HEK293 (cell line): ENCODE data around the gene GPR4.

ENCODE experiments used
- CTCF ChIA-PET: fragments of 350-600 bp; formaldehyde crosslinking; extraction: SDS; loops from one replicate; lab custom pipeline; 2021; ENCODE audit warnings: antibody characterized with exemption; lab: Yijun Ruan, JAX
- POLR2A ChIA-PET: fragments of 300-600 bp; formaldehyde crosslinking; extraction: SDS; loops from one replicate; lab custom pipeline; 2020; ENCODE audit warnings: antibody characterized with exemption, inconsistent platforms; lab: Yijun Ruan, JAX
- H3K27ac ChIP-seq: fragments of 200-500 bp; sonication (Bioruptor generic); 2 replicates; pipeline ENCODE4 v1.5.1; 2014; ENCODE audit warnings: low read depth, low read length, control low read depth, inconsistent platforms; ENCODE audit errors: extremely low read depth
- H3K36me3 ChIP-seq, 2 experiments: fragments of 200-500 bp in 1 of 2; sonication (Bioruptor generic) in 1 of 2; 1 replicate in 1 of 2; 2 replicates in 1 of 2; pipeline ENCODE4 v1.5.1; 2014 to 2017; ENCODE audit warnings: inconsistent platforms in 2 of 2, low read length in 2 of 2; ENCODE audit not compliant: control insufficient read depth in 2 of 2, insufficient read depth in 1 of 2
- H3K4me1 ChIP-seq: fragments of 200-500 bp; sonication (Bioruptor generic); 2 replicates; pipeline ENCODE4 v1.5.1; 2014; ENCODE audit warnings: mild to moderate bottlenecking, low read length, inconsistent platforms; ENCODE audit not compliant: control insufficient read depth, insufficient read depth
- H3K4me3 ChIP-seq: 2 replicates; pipeline ENCODE4 v1.5.1; 2011; ENCODE audit warnings: low read depth, mild to moderate bottlenecking, control low read depth, low read length, moderate library complexity
- H3K9me3 ChIP-seq: fragments of 200-500 bp; sonication (Bioruptor generic); 2 replicates; pipeline ENCODE4 v1.5.1; 2014; ENCODE audit warnings: low read depth, low read length, inconsistent platforms; ENCODE audit not compliant: control insufficient read depth, insufficient read depth
- GLI4 ChIP-seq: fragments of 450-650 bp; formaldehyde crosslinking; IDR thresholded peaks from 2 replicates; pipeline ENCODE4 v1.5.1; 2016; ENCODE audit warnings: missing biosample characterization, missing genetic modification characterization
- KLF9 ChIP-seq: fragments of 450-650 bp; formaldehyde crosslinking; IDR thresholded peaks from 2 replicates; pipeline ENCODE4 v1.5.1; 2016; ENCODE audit warnings: missing biosample characterization, missing genetic modification characterization, low read depth
- MZF1 ChIP-seq: fragments of 450-650 bp; formaldehyde crosslinking; IDR thresholded peaks from 2 replicates; pipeline ENCODE4 v1.5.1; 2017; ENCODE audit warnings: missing biosample characterization, missing genetic modification characterization, borderline replicate concordance
- PRDM1 ChIP-seq: fragments of 450-650 bp; formaldehyde crosslinking; IDR thresholded peaks from 2 replicates; pipeline ENCODE4; 2016; ENCODE audit warnings: missing biosample characterization, missing genetic modification characterization
- SP7 ChIP-seq: fragments of 450-650 bp; formaldehyde crosslinking; IDR thresholded peaks from 2 replicates; pipeline ENCODE4 v1.5.1; 2016; ENCODE audit warnings: missing biosample characterization, missing genetic modification characterization
- YY2 ChIP-seq: fragments of 450-650 bp; formaldehyde crosslinking; IDR thresholded peaks from 2 replicates; pipeline ENCODE4 v1.5.1; 2016; ENCODE audit warnings: missing biosample characterization, missing genetic modification characterization
- ZBTB1 ChIP-seq: fragments of 450-650 bp; formaldehyde crosslinking; IDR thresholded peaks from 2 replicates; pipeline ENCODE4 v1.5.1; 2016; ENCODE audit warnings: missing biosample characterization, missing genetic modification characterization
- ZBTB17 ChIP-seq: fragments of 450-650 bp; formaldehyde crosslinking; IDR thresholded peaks from 2 replicates; pipeline ENCODE4 v1.5.1; 2016; ENCODE audit warnings: missing biosample characterization, missing genetic modification characterization
- ZBTB21 ChIP-seq: fragments of 450-650 bp; formaldehyde crosslinking; IDR thresholded peaks from 2 replicates; pipeline ENCODE4 v1.5.1; 2017; ENCODE audit warnings: missing biosample characterization, missing genetic modification characterization
- ZNF2 ChIP-seq: fragments of 450-650 bp; formaldehyde crosslinking; IDR thresholded peaks from 2 replicates; pipeline ENCODE4 v1.5.1; 2016; ENCODE audit warnings: missing biosample characterization, missing genetic modification characterization
- ZNF37A ChIP-seq: fragments of 450-650 bp; IDR thresholded peaks from 2 replicates; pipeline ENCODE4 v1.5.1; 2018; ENCODE audit warnings: missing biosample characterization, missing genetic modification characterization
- ZNF391 ChIP-seq: fragments of 450-650 bp; formaldehyde crosslinking; IDR thresholded peaks from 2 replicates; pipeline ENCODE4 v1.5.1; 2016; ENCODE audit warnings: low read depth, missing biosample characterization, missing genetic modification characterization, borderline replicate concordance
- ZNF560 ChIP-seq: fragments of 450-650 bp; formaldehyde crosslinking; IDR thresholded peaks from 2 replicates; pipeline ENCODE4 v1.5.1; 2017; ENCODE audit warnings: missing biosample characterization, missing genetic modification characterization, borderline replicate concordance
- ZNF629 ChIP-seq: fragments of 450-650 bp; formaldehyde crosslinking; IDR thresholded peaks from 2 replicates; pipeline ENCODE4 v1.5.1; 2017; ENCODE audit warnings: missing biosample characterization, missing genetic modification characterization
- ZNF654 ChIP-seq: fragments of 450-650 bp; formaldehyde crosslinking; IDR thresholded peaks from 2 replicates; pipeline ENCODE4 v1.5.1; 2016; ENCODE audit warnings: low read depth, missing biosample characterization, missing genetic modification characterization
- ZNF660 ChIP-seq: fragments of 450-650 bp; IDR thresholded peaks from 2 replicates; pipeline ENCODE4 v1.5.1; 2018; ENCODE audit warnings: missing biosample characterization, mild to moderate bottlenecking, missing genetic modification characterization
- ZNF76 ChIP-seq: fragments of 450-650 bp; formaldehyde crosslinking; IDR thresholded peaks from 2 replicates; pipeline ENCODE4; 2016; ENCODE audit warnings: low read depth, missing biosample characterization, missing genetic modification characterization, borderline replicate concordance
- ZNF830 ChIP-seq: fragments of 450-650 bp; IDR thresholded peaks from 2 replicates; pipeline ENCODE4 v1.5.0; 2018; ENCODE audit warnings: missing biosample characterization, missing genetic modification characterization, low read depth, mild to moderate bottlenecking, moderate library complexity
- ZNF843 ChIP-seq: fragments of 450-650 bp; formaldehyde crosslinking; IDR thresholded peaks from 2 replicates; pipeline ENCODE4 v1.5.1; 2016; ENCODE audit warnings: missing biosample characterization, missing genetic modification characterization
- ZXDB ChIP-seq: fragments of 450-650 bp; formaldehyde crosslinking; IDR thresholded peaks from 2 replicates; pipeline ENCODE4 v1.5.1; 2016; ENCODE audit warnings: missing biosample characterization, missing genetic modification characterization
- TF ChIP-seq, protein P1 (sequence below): fragments of 450-650 bp; formaldehyde crosslinking; IDR thresholded peaks from 2 replicates; pipeline ENCODE4 v1.5.1; 2017; ENCODE audit warnings: missing biosample characterization, mild to moderate bottlenecking, missing genetic modification characterization, moderate library complexity
- TF ChIP-seq, protein P2 (sequence below): fragments of 450-650 bp; formaldehyde crosslinking; IDR thresholded peaks from 2 replicates; pipeline ENCODE4 v1.5.1; 2016; ENCODE audit warnings: missing biosample characterization, missing genetic modification characterization
- TF ChIP-seq, protein P3 (sequence below): IDR thresholded peaks from 2 replicates; pipeline ENCODE4 v1.6.1; 2011; ENCODE audit warnings: mild to moderate bottlenecking, low read depth, low read length, borderline replicate concordance
- TF ChIP-seq, protein P4 (sequence below): fragments of 450-650 bp; formaldehyde crosslinking; IDR thresholded peaks from 2 replicates; pipeline ENCODE4 v1.5.1; 2016; ENCODE audit warnings: missing biosample characterization, missing genetic modification characterization
- TF ChIP-seq, protein P5 (sequence below): fragments of 450-650 bp; formaldehyde crosslinking; IDR thresholded peaks from 2 replicates; pipeline ENCODE4 v1.5.1; 2016; ENCODE audit warnings: missing biosample characterization, missing genetic modification characterization
- TF ChIP-seq, protein P6 (sequence below): fragments of 450-650 bp; formaldehyde crosslinking; IDR thresholded peaks from 2 replicates; pipeline ENCODE4 v1.5.1; 2016; ENCODE audit warnings: missing biosample characterization, missing genetic modification characterization
- TF ChIP-seq, protein P7 (sequence below): fragments of 450-650 bp; formaldehyde crosslinking; IDR thresholded peaks from 2 replicates; pipeline ENCODE4 v1.5.1; 2017; ENCODE audit warnings: missing biosample characterization, missing genetic modification characterization

GPR4 gene

DNA sequence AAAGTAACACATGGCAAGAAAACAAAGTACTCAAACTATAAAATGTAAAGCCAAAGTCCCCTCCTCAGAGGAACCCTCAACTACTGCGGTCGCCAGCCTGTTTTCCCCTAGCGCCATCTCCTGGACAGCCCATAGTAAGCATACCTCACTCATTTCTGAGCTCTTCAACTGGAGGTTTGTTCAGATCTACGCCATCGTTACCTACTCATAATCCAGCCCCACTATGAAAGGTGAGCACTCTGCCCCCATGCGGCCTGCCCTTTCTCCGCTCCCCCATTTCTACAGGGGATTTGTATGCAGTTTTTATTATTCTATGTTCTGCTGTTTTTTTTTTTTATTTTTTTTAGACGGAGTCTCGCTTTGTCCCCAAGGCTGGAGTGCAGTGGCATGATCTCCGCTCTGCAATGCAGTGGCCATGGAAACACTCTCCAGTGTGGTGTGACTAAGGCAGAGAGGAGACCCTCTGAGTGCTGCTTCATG, 43.6 kb downstream of the GPR4 start:
- CTCF ChIA-PET = interaction anchor here (0.5 to 6.5 kb wide), 39 partner anchors 11 to 159 kb away, joined by 3 to 60 read pairs (median 5); partner anchors contain the start of gene OPA3
- TF ChIP-seq, protein P1, sequence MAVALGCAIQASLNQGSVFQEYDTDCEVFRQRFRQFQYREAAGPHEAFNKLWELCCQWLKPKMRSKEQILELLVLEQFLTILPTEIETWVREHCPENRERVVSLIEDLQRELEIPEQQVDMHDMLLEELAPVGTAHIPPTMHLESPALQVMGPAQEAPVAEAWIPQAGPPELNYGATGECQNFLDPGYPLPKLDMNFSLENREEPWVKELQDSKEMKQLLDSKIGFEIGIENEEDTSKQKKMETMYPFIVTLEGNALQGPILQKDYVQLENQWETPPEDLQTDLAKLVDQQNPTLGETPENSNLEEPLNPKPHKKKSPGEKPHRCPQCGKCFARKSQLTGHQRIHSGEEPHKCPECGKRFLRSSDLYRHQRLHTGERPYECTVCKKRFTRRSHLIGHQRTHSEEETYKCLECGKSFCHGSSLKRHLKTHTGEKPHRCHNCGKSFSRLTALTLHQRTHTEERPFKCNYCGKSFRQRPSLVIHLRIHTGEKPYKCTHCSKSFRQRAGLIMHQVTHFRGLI (tag by site-specific recombination) = no peak
- TF ChIP-seq, protein P2, sequence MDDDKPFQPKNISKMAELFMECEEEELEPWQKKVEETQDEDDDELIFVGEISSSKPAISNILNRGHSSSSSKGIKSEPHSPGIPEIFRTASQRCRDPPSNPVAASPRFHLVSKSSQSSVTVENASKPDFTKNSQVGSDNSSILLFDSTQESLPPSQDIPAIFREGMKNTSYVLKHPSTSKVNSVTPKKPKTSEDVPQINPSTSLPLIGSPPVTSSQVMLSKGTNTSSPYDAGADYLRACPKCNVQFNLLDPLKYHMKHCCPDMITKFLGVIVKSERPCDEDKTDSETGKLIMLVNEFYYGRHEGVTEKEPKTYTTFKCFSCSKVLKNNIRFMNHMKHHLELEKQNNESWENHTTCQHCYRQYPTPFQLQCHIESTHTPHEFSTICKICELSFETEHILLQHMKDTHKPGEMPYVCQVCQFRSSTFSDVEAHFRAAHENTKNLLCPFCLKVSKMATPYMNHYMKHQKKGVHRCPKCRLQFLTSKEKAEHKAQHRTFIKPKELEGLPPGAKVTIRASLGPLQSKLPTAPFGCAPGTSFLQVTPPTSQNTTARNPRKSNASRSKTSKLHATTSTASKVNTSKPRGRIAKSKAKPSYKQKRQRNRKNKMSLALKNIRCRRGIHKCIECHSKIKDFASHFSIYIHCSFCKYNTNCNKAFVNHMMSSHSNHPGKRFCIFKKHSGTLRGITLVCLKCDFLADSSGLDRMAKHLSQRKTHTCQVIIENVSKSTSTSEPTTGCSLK (tag by site-specific recombination) = no peak
- TF ChIP-seq, protein P3, sequence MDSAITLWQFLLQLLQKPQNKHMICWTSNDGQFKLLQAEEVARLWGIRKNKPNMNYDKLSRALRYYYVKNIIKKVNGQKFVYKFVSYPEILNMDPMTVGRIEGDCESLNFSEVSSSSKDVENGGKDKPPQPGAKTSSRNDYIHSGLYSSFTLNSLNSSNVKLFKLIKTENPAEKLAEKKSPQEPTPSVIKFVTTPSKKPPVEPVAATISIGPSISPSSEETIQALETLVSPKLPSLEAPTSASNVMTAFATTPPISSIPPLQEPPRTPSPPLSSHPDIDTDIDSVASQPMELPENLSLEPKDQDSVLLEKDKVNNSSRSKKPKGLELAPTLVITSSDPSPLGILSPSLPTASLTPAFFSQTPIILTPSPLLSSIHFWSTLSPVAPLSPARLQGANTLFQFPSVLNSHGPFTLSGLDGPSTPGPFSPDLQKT = no peak
- TF ChIP-seq PRDM1 (tag by site-specific recombination) = no peak
- TF ChIP-seq, protein P4, sequence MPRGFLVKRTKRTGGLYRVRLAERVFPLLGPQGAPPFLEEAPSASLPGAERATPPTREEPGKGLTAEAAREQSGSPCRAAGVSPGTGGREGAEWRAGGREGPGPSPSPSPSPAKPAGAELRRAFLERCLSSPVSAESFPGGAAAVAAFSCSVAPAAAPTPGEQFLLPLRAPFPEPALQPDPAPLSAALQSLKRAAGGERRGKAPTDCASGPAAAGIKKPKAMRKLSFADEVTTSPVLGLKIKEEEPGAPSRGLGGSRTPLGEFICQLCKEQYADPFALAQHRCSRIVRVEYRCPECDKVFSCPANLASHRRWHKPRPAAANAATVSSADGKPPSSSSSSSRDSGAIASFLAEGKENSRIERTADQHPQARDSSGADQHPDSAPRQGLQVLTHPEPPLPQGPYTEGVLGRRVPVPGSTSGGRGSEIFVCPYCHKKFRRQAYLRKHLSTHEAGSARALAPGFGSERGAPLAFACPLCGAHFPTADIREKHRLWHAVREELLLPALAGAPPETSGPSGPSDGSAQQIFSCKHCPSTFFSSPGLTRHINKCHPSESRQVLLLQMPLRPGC (tag by site-specific recombination) = no peak
- no peak for TF ChIP-seq ZNF37A (tag by site-specific recombination)
- peak; percentile 83 for TF ChIP-seq ZNF654
- TF ChIP-seq ZXDB (tag by site-specific recombination) = 0 out of 2 replicates have a peak, but pooled peaks have one; percentile 18
- no peak for TF ChIP-seq ZNF830 (tag by site-specific recombination)
- TF ChIP-seq ZNF560 (tag by site-specific recombination) = no peak
- TF ChIP-seq ZBTB21 (tag by site-specific recombination) = no peak
- TF ChIP-seq ZBTB1 (tag by site-specific recombination) = no peak
- TF ChIP-seq SP7 (tag by site-specific recombination) = peak; percentile 34; the same call in 1 of the 2 replicates
- no peak for TF ChIP-seq ZNF391
- TF ChIP-seq, protein P5, sequence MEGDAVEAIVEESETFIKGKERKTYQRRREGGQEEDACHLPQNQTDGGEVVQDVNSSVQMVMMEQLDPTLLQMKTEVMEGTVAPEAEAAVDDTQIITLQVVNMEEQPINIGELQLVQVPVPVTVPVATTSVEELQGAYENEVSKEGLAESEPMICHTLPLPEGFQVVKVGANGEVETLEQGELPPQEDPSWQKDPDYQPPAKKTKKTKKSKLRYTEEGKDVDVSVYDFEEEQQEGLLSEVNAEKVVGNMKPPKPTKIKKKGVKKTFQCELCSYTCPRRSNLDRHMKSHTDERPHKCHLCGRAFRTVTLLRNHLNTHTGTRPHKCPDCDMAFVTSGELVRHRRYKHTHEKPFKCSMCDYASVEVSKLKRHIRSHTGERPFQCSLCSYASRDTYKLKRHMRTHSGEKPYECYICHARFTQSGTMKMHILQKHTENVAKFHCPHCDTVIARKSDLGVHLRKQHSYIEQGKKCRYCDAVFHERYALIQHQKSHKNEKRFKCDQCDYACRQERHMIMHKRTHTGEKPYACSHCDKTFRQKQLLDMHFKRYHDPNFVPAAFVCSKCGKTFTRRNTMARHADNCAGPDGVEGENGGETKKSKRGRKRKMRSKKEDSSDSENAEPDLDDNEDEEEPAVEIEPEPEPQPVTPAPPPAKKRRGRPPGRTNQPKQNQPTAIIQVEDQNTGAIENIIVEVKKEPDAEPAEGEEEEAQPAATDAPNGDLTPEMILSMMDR = peak; percentile 92
- TF ChIP-seq ZNF2 (tag by site-specific recombination) = peak; percentile 90
- TF ChIP-seq ZBTB17 (tag by site-specific recombination) = peak; percentile 64; the same call in 1 of the 2 replicates
- peak; percentile 63 for TF ChIP-seq ZNF660 (tag by site-specific recombination)
- 0 out of 2 replicates have a peak, but pooled peaks have one; percentile 14 for TF ChIP-seq ZNF843 (tag by site-specific recombination)
- TF ChIP-seq KLF9 (tag by site-specific recombination) = peak; percentile 48; the same call in 1 of the 2 replicates
- TF ChIP-seq, protein P6, sequence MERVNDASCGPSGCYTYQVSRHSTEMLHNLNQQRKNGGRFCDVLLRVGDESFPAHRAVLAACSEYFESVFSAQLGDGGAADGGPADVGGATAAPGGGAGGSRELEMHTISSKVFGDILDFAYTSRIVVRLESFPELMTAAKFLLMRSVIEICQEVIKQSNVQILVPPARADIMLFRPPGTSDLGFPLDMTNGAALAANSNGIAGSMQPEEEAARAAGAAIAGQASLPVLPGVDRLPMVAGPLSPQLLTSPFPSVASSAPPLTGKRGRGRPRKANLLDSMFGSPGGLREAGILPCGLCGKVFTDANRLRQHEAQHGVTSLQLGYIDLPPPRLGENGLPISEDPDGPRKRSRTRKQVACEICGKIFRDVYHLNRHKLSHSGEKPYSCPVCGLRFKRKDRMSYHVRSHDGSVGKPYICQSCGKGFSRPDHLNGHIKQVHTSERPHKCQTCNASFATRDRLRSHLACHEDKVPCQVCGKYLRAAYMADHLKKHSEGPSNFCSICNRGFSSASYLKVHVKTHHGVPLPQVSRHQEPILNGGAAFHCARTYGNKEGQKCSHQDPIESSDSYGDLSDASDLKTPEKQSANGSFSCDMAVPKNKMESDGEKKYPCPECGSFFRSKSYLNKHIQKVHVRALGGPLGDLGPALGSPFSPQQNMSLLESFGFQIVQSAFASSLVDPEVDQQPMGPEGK (tag by site-specific recombination) = peak; percentile 39; the same call in 1 of the 2 replicates
- TF ChIP-seq YY2 (tag by site-specific recombination) = no peak
- peak; percentile 87 for TF ChIP-seq MZF1 (tag by site-specific recombination)
- TF ChIP-seq GLI4 = no peak
- peak; percentile 27; the same call in 1 of the 2 replicates for TF ChIP-seq ZNF629 (tag by site-specific recombination)
- no peak for TF ChIP-seq ZNF76 (tag by site-specific recombination)
- TF ChIP-seq, protein P7, sequence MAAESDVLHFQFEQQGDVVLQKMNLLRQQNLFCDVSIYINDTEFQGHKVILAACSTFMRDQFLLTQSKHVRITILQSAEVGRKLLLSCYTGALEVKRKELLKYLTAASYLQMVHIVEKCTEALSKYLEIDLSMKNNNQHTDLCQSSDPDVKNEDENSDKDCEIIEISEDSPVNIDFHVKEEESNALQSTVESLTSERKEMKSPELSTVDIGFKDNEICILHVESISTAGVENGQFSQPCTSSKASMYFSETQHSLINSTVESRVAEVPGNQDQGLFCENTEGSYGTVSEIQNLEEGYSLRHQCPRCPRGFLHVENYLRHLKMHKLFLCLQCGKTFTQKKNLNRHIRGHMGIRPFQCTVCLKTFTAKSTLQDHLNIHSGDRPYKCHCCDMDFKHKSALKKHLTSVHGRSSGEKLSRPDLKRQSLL = no peak

More for the DNA sequence above, 43.6 kb downstream of the GPR4 start:
- H3K4me3 ChIP-seq = no peak overlapping the region
- POLR2A ChIA-PET = interaction anchor here (0.7 to 1.0 kb wide), 3 partner anchors 21 to 80 kb away, joined by 3 to 5 read pairs (median 3); partner anchors contain the start of gene OPA3
- no peak overlapping the region for H3K27ac ChIP-seq
- no peaks in the 10 kb centered on the region for H3K4me1 ChIP-seq
- H3K36me3 ChIP-seq = no peaks in the 10 kb centered on the region; a peak in 1 of 3 replicates
- H3K9me3 ChIP-seq = no peaks in the 10 kb centered on the region
